Activated gamma-delta T cell (primary cell): ENCODE data around the gene RNF212B.

Source experiments
- DNase-seq: peaks from one replicate; lab custom pipeline; 2025; lab: John Stamatoyannopoulos, UW

Gene RNF212B

DNA sequence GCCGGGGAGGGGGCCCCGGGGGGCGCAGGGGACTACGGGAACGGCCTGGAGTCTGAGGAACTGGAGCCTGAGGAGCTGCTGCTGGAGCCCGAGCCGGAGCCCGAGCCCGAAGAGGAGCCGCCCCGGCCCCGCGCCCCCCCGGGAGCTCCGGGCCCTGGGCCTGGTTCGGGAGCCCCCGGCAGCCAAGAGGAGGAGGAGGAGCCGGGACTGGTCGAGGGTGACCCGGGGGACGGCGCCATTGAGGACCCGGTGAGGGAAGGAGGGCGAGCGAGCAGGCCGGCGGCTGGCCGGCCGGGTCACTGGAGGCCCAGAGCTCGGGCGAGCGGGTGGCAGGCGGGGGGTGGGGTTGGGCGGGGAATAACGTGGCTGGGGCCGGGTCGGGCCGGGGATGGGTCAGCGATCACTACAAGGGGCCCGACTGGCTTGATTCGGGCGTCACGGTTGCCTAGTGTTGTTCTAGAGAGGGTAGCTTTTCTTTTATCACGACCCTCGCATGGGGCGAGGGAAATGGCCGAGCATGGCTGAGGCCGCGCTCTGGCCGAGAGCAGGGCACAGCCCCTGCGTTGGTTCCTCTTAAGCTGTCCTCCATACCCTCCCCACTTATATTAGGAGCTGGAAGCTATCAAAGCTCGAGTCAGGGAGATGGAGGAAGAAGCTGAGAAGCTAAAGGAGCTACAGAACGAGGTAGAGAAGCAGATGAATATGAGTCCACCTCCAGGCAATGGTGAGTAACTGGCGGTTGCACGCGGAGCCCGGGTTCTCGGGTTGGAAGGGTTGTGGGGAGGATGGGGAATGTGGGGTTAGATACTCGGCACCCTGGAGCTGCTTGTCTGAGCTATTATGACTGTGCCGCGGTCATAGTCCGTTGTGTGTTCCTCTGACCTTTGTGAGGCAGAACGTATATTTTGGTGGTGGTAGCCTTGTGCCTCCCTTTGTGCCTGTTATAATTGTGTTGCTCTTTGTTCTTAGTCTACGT lies 84.1 kb downstream of the RNF212B start:
- DNase-seq, result no peak
